Measurements from ENCODE around the gene PDE7B.

DNA sequence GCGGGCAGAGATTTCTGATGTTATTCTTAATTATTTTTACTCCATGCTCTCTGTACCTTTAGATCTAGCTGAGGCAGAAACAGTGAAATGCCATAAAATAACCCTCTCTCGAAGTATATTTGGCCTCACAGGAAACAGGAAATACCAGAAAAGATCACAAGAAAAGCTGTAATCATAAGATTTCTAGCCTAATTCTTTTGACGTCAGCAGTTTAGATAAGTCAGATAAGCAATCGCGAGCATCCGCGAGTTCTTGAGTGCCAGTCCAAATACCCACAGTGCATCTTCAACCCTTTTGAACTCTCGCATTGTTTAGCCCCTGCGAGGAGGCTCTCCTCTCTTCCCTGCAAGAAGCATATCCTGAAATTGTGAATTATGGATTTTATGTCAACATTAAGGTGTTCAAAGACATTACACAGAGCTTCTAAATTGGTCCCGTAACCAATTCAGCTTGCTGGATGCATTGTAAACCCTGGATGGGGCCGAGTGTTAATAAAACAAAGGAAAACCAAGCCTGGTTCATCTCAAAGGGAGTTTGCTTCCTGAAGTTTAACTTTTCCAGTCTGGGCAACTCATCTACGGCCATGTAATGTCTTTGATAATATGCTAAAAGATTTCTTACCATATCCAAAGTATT lies 199.8 kb downstream of the PDE7B start:
- TF ChIP-seq, protein P1, sequence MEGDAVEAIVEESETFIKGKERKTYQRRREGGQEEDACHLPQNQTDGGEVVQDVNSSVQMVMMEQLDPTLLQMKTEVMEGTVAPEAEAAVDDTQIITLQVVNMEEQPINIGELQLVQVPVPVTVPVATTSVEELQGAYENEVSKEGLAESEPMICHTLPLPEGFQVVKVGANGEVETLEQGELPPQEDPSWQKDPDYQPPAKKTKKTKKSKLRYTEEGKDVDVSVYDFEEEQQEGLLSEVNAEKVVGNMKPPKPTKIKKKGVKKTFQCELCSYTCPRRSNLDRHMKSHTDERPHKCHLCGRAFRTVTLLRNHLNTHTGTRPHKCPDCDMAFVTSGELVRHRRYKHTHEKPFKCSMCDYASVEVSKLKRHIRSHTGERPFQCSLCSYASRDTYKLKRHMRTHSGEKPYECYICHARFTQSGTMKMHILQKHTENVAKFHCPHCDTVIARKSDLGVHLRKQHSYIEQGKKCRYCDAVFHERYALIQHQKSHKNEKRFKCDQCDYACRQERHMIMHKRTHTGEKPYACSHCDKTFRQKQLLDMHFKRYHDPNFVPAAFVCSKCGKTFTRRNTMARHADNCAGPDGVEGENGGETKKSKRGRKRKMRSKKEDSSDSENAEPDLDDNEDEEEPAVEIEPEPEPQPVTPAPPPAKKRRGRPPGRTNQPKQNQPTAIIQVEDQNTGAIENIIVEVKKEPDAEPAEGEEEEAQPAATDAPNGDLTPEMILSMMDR (IDR thresholded peaks at IDR 0.05), result no peak
- TF ChIP-seq EP300 (IDR thresholded peaks at IDR 0.05) (peak in 1 of 2 donors; percentile 43), POLR2A (IDR thresholded peaks at IDR 0.05) (no peak)

Data from tibial nerve (tissue), 4 donors.